GM21381 (cell line): ENCODE results near the gene MTCH2.
A peak's percentile ranks its signal among the peaks of the same experiment; 100 is the strongest.
"Not testable (repeated sequence)": the region's sequence is repeated elsewhere in the genome, so short reads cannot be mapped to it uniquely, and the experiment has no call there.

Experiments
- ATAC-seq: cut with Tn5 transposase; IDR thresholded peaks from one replicate; pipeline ENCODE4 v1.9.1; 2021; ENCODE audit warnings: mild to moderate bottlenecking, moderate library complexity; ENCODE audit not compliant: unreplicated experiment

Gene MTCH2

GRCh38 chr11:47640506-47640905, 1.9 kb downstream of the MTCH2 start:
- ATAC-seq: not testable (repeated sequence)

- not testable (repeated sequence) for ATAC-seq
Observed at GRCh38 chr11:47636331-47636730, 6.0 kb downstream of the MTCH2 start.

GRCh38 chr11:47631473-47631872, 10.9 kb downstream of the MTCH2 start:
- no peak for ATAC-seq

- ATAC-seq: no peak
Observed at GRCh38 chr11:47628026-47628425, 14.3 kb downstream of the MTCH2 start.

- no peak for ATAC-seq
Observed at GRCh38 chr11:47626234-47626633, 16.1 kb downstream of the MTCH2 start.

GRCh38 chr11:47620836-47621378, 21.5 kb downstream of the MTCH2 start:
- ATAC-seq: no peak

GRCh38 chr11:47617417-47617809, 24.9 kb downstream of the MTCH2 start:
- no peak for ATAC-seq

GRCh38 chr11:47616726-47617416, 25.5 kb downstream of the MTCH2 start:
- no peak for ATAC-seq

GRCh38 chr11:47615249-47615648, 27.1 kb downstream of the MTCH2 start:
- ATAC-seq: no peak

- ATAC-seq: peak; percentile 87
Observed at GRCh38 chr11:47611348-47611794, 31.0 kb downstream of the MTCH2 start.

GRCh38 chr11:47609675-47610074, 32.7 kb downstream of the MTCH2 start:
- ATAC-seq: no peak

GRCh38 chr11:47607380-47607779, 35.0 kb downstream of the MTCH2 start:
- no peak for ATAC-seq

- ATAC-seq: no peak
Observed at GRCh38 chr11:47606731-47607130, 35.6 kb downstream of the MTCH2 start.

GRCh38 chr11:47605921-47606320, 36.4 kb downstream of the MTCH2 start:
- ATAC-seq: no peak

GRCh38 chr11:47603295-47603694, 39.1 kb downstream of the MTCH2 start:
- ATAC-seq: no peak

GRCh38 chr11:47599902-47600301, 42.5 kb downstream of the MTCH2 start:
- no peak for ATAC-seq

GRCh38 chr11:47595967-47596366, 46.4 kb downstream of the MTCH2 start:
- no peak for ATAC-seq

- no peak for ATAC-seq
Observed at GRCh38 chr11:47595029-47595428, 47.3 kb downstream of the MTCH2 start.

- ATAC-seq: no peak
Observed at GRCh38 chr11:47593934-47594855, 48.2 kb downstream of the MTCH2 start, which contains the start of gene C1QTNF4. Gene C1QTNF4, minus strand, starts transcription at chr11:47594411. Its CDS starts 3,601 bp downstream, at chr11:47590810.

- ATAC-seq: no peak
Observed at GRCh38 chr11:47593492-47593933, 48.8 kb downstream of the MTCH2 start.

GRCh38 chr11:47592970-47593369, 49.4 kb downstream of the MTCH2 start:
- ATAC-seq: no peak
